HT-29 (cell line): ENCODE measurements around the gene HOXB3. TPM values are rescaled to one million over a fixed set of nuclear protein-coding genes. Genes with fewer than 3 reads are reported as not detected.

Experiments used
- DNase-seq: peaks from one replicate; pipeline ENCODE4 v3.0.0-alpha.2; 2015; ENCODE audit warnings: low spot score
- total RNA-seq: library from RNA; depleted of rRNA; stranded (reverse); fragments of >200 nt; shearing (Covaris generic); gene quantifications from 2 replicates; pipeline ENCODE4 v1.2.3, GENCODE V29; 2014

Gene HOXB3
- total RNA-seq, 1 experiment from 2014 or later, result 99.5 TPM

- peak; percentile 39 for DNase-seq
These were observed 30.8 kb downstream of the HOXB3 start for GRCh38 chr17:48559122-48559839.

- DNase-seq, result peak; percentile 9
These were observed 31.3 kb downstream of the HOXB3 start for GRCh38 chr17:48558831-48559121.

GRCh38 chr17:48558057-48558830 is 31.8 kb downstream of the HOXB3 start:
- no peak for DNase-seq

GRCh38 chr17:48556576-48557401 is 33.3 kb downstream of the HOXB3 start:
- peak; percentile 59 for DNase-seq

- no peak for DNase-seq
These were observed 33.8 kb downstream of the HOXB3 start for GRCh38 chr17:48556229-48556575.

DNA sequence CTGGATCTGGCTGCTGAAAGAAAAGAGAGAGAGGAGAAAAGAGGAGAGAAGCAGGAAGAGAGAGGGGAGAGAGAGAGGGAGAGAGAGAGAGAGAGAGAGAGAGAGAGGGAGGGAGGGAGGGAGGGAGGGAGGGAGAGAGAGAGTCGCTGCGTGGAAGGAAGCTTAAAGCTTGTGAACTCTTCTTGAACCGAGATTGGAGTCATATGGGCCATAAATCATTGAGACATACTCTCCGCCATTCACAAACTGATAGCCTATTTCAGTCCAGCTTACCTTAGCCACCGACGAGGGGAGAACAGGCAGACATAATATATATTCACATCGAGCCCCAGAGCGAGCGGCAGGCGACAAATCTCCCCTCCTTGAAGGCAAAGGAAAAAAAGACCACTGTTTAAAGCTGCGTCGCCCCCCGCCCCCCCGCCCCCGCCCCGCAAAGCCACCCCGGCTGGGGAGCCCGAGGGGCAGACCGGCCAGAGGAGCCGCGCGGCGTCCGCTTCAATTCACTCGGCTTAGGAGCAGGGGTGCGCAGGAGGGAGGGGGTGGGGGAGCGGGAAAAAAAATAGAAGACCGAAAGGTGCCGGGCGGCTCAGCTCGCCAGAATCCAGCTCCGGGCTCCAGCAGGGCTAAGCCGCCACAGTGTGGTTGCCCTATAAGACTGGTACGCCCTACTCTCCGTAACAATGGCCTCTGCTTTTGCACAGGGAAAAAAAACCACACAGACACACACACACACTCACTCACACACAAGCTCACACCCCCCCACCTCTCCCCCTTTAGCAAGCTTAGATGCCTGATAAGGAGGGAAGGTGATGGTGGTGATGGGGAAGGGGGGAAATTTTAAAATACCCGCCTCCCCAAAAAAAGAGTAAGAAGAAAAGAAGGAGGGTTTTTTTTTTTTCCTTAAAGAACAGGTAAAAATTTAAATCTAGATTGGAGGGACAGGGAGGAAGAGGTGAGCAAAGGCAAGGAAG is 34.5 kb downstream of the HOXB3 start:
- peak; percentile 73 for DNase-seq

- no peak for DNase-seq
These were observed 35.4 kb downstream of the HOXB3 start for GRCh38 chr17:48554412-48555257.

- DNase-seq, result no peak
These were observed 36.2 kb downstream of the HOXB3 start for GRCh38 chr17:48553826-48554225.

DNA sequence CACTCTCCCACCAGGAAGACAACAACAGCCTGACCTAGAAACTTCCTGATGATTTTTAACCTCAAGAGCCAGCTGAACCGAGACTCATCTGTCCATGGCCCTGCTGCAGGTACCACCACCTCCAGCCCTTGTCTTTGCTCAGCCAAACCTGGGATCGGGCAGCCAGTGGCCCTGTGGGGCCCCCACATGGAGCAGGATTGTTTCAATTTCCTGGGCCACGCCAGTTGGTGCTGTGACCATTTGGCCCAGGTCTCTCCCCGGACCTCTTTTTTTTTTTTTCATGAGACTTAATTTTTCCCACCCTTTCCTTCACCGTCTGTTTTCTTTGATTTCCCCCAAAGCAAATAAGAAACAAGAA is 36.9 kb downstream of the HOXB3 start:
- no peak for DNase-seq

- no peak for DNase-seq
These were observed 37.4 kb downstream of the HOXB3 start for GRCh38 chr17:48552466-48553189.

GRCh38 chr17:48551596-48552465 is 38.2 kb downstream of the HOXB3 start:
- no peak for DNase-seq

GRCh38 chr17:48551214-48551555 is 38.9 kb downstream of the HOXB3 start:
- no peak for DNase-seq

DNA sequence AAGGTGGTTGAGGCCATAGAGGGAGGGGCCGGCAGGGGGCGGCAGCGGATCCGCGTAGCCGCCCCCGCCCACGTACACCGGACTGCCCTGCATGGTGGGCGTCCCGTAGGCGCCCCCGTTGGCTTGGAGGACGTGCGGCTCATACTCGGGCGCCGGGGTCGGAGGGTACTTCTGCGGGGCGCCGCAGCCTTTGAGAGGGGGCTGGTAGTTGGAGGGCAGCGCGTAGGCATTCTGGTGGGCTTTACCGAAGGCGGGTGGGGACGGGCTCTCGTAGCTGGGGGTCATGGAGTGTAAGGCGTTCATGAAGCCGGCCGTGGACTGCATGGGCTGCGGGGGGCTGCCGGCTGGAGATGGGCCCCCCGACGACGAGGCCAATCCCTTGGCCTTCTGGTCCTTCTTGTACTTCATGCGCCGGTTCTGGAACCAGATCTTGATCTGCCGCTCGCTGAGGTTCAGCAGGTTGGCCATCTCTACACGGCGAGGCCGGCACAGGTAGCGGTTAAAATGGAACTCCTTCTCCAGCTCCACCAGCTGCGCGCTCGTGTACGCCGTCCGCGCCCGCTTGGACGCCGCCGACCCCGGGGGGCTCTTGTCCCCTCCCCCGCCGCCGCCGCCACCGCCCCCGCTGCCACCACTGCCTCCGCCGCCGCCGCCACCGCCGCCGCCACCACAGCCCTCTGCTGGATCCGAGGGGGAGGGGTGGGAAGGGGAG is 39.4 kb downstream of the HOXB3 start:
- DNase-seq, result no peak

DNA sequence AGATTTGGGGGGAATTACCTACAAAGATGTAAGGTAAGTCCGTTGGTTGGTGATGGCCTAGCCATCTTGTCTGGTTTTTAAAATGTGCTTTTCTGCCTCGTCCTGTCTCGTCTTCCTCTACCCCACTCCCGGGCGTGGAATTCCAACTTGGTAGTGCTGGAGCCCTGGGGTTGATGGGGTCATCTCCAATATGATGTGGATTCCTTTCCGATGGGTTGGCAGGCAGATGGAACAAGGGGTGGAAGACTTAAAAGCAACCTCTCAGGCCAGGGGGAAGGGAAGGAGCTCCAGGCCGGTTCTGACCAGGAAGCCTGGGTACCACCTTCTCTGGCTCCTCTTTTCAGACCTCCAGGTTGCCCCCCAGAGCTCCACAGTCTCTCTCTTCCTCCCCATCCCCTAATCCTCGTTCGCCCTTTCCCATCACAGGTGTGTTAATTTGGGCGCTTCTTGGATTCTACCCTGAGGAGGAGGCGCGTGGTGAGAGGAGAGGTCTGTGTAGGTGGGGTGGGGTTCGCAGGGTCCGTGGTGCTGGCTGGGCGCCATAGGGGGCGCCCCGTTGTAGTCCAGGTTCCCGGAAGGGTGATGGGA is 40.0 kb downstream of the HOXB3 start:
- no peak for DNase-seq

DNA sequence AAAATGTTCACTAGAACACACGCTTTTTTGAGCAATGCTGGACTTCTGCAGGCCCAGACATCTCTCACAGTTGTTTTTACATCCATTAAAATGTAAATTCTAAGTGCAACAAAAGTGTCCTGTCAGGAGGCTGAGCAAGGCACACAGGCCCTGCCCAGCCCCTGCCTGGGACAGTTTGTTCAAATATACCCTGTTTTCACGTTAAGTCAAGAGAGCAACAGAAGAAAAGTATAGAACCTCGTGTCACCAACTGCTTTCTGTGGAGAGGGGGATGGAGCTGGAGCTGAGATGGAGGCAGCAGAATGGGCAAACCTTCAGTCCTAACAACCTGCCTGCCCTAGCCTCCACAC is 40.8 kb downstream of the HOXB3 start:
- DNase-seq, result no peak

DNA sequence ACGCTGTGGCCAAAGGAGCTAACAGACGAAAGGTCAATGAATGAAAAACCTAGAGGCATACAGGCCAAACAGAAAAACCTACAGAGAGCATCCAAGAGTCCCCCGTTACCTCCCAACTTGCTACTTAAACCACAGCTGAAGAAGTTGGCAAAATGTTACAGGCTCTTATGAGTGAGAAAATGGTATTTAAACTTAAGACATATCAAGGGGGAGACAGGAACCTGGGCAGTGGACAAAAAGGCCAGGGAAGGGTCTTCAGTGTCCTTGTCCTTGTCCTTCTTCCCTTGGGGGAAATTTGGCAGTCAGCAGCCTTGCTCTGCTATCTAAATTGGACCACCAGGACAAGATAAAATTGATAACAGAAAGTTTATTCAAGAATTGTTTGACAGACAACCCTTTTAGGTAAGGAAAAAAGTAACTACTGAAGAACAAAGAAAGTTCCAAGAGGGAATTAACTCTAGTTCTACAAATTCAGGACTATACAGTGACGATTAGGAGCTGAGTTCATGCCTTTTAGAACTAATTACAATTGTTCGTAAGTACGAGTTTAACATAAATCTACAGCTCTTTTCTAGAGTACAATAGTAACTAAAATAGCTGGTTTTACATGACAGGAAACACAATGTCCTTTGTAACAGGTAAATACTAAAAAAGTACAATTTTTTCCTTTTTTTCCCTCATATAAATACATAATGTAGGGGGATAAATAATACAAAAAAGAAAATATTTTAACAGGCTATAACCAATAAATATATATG is 41.3 kb downstream of the HOXB3 start:
- no peak for DNase-seq

- no peak for DNase-seq
These were observed 42.1 kb downstream of the HOXB3 start for GRCh38 chr17:48547808-48548522.
